ENCODE measurements around the gene GPR101. TPM values are rescaled to one million over a fixed set of nuclear protein-coding genes. Genes with fewer than 3 reads are reported as not detected.

Gene GPR101
- total RNA-seq, 1 experiment from 2014 or later, result not detected

- H3K4me3 ChIP-seq (ENCODE audit: low read depth, low read length), result no peak overlapping the region
- no peaks in the 10 kb centered on the region for H3K9me3 ChIP-seq
- H3K36me3 ChIP-seq (ENCODE audit: control insufficient read depth, insufficient read depth, low read length), result no peaks in the 10 kb centered on the region
- H3K27me3 ChIP-seq (replicated peaks; ENCODE audit: control insufficient read depth, insufficient read depth, low read length), result no peaks in the 10 kb centered on the region
- Mint-ChIP-seq H3K4me3 (ENCODE audit: unreplicated experiment) (no peak overlapping the region), H3K36me3 (ENCODE audit: insufficient read depth, unreplicated experiment) (no peaks in the 10 kb centered on the region), H3K27ac (ENCODE audit: unreplicated experiment) (no peak overlapping the region), H3K4me1 (ENCODE audit: low read depth, unreplicated experiment) (no peaks in the 10 kb centered on the region), H3K27me3 (ENCODE audit: insufficient read depth, unreplicated experiment) (peaks cover 20% of the 10 kb centered on the region), H3K9me3 (ENCODE audit: unreplicated experiment) (no peaks in the 10 kb centered on the region)
- no TSS peak for BruUV-seq (replicated peaks)
- CTCF ChIA-PET, result no interaction called here
- no peak for DNase-seq
- TF ChIP-seq, protein P1, sequence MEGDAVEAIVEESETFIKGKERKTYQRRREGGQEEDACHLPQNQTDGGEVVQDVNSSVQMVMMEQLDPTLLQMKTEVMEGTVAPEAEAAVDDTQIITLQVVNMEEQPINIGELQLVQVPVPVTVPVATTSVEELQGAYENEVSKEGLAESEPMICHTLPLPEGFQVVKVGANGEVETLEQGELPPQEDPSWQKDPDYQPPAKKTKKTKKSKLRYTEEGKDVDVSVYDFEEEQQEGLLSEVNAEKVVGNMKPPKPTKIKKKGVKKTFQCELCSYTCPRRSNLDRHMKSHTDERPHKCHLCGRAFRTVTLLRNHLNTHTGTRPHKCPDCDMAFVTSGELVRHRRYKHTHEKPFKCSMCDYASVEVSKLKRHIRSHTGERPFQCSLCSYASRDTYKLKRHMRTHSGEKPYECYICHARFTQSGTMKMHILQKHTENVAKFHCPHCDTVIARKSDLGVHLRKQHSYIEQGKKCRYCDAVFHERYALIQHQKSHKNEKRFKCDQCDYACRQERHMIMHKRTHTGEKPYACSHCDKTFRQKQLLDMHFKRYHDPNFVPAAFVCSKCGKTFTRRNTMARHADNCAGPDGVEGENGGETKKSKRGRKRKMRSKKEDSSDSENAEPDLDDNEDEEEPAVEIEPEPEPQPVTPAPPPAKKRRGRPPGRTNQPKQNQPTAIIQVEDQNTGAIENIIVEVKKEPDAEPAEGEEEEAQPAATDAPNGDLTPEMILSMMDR (IDR thresholded peaks at IDR 0.05; ENCODE audit: insufficient read depth in 1 of 2, low read depth in 1 of 2, low read length in 1 of 2, severe bottlenecking in 1 of 2, unreplicated experiment in 1 of 2), result no peak
- no peaks in the 10 kb centered on the region for H3K4me1 ChIP-seq
- intact Hi-C loops (cut with micrococcal nuclease; ENCODE audit: unreplicated experiment), result no loop called here
- POLR2A ChIA-PET, result no interaction called here
These were observed 6.5 kb upstream of the GPR101 start for GRCh38 chrX:137040113-137040794.

GRCh38 chrX:137034508-137034872 is 695 bp upstream of the GPR101 start:
- H3K27me3 ChIP-seq (replicated peaks; ENCODE audit: control insufficient read depth, insufficient read depth, low read length), result no peaks in the 10 kb centered on the region
- Mint-ChIP-seq H3K27ac (ENCODE audit: unreplicated experiment) (no peak overlapping the region), H3K9me3 (ENCODE audit: unreplicated experiment) (peaks cover 8% of the 10 kb centered on the region), H3K4me1 (ENCODE audit: low read depth, unreplicated experiment) (no peaks in the 10 kb centered on the region), H3K27me3 (ENCODE audit: insufficient read depth, unreplicated experiment) (peaks cover 24% of the 10 kb centered on the region), H3K36me3 (ENCODE audit: insufficient read depth, unreplicated experiment) (no peaks in the 10 kb centered on the region), H3K4me3 (ENCODE audit: unreplicated experiment) (no peak overlapping the region)
- ChIA-PET CTCF (no interaction called here), POLR2A (no interaction called here)
- no TSS peak for BruUV-seq (replicated peaks)
- TF ChIP-seq, protein P1 (IDR thresholded peaks at IDR 0.05; ENCODE audit: insufficient read depth in 1 of 2, low read depth in 1 of 2, low read length in 1 of 2, severe bottlenecking in 1 of 2, unreplicated experiment in 1 of 2), result no peak
- no peaks in the 10 kb centered on the region for H3K4me1 ChIP-seq
- intact Hi-C loops (cut with micrococcal nuclease; ENCODE audit: unreplicated experiment), result no loop called here
- H3K36me3 ChIP-seq (ENCODE audit: control insufficient read depth, insufficient read depth, low read length), result no peaks in the 10 kb centered on the region
- peak in 1 of 2 experiments; percentile 1 for DNase-seq
- no peak overlapping the region for H3K4me3 ChIP-seq (ENCODE audit: low read depth, low read length)
- H3K9me3 ChIP-seq, result no peaks in the 10 kb centered on the region

DNA sequence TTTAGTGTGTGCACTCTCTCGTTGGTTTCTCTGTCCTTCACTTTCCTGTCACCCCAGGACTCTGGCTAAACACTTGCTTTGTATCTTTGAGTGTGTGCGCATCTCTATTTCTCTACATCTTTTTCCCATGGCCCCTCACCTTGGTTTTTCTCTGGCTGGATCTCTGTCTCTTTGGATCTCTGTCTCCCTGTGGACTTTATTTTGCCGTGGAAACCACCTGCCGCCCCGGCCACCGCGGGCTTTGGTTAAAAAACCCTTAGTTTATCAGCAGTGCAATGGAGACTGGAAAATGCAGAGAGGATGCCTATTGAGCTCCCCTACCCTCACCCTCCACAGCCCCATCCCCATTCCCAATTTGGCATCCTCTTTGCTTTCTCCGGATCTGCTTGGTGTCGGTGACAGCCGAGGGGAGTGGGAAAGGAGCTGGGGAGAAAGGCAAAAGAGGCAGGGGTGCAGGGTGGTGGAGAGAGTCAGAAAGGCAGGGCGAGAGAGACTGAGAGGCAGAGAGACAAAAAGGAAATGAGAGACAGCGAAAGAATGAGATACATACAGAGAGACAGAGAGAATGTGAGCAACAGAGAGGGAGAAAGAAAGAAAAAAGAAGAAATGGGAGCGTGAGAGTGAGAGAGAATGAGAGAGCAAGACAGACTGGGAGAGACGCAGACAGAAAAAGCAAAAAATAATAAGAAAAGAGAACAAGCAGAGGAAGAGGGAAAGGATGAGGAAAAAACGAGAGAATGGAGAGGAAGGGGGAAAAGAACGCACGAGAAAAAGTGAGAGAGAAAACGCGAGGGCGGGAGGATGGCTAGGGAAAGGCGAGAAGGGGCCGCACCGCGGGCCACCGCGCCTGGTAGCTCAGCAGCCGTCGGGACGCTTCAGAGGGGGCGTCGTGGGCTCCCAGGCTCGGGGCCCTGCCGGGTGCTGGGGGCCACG is 688 bp downstream of the GPR101 start:
- Mint-ChIP-seq H3K27ac (ENCODE audit: unreplicated experiment) (no peak overlapping the region), H3K4me3 (ENCODE audit: unreplicated experiment) (no peak overlapping the region), H3K27me3 (ENCODE audit: insufficient read depth, unreplicated experiment) (peaks cover 19% of the 10 kb centered on the region), H3K4me1 (ENCODE audit: low read depth, unreplicated experiment) (no peaks in the 10 kb centered on the region), H3K9me3 (ENCODE audit: unreplicated experiment) (peaks cover 8% of the 10 kb centered on the region), H3K36me3 (ENCODE audit: insufficient read depth, unreplicated experiment) (no peaks in the 10 kb centered on the region)
- no peak overlapping the region for H3K4me3 ChIP-seq (ENCODE audit: low read depth, low read length)
- intact Hi-C loops (cut with micrococcal nuclease; ENCODE audit: unreplicated experiment), result no loop called here
- ChIA-PET POLR2A (no interaction called here), CTCF (no interaction called here)
- no TSS peak for BruUV-seq (replicated peaks)
- H3K27me3 ChIP-seq (replicated peaks; ENCODE audit: control insufficient read depth, insufficient read depth, low read length), result no peaks in the 10 kb centered on the region
- TF ChIP-seq, protein P1 (IDR thresholded peaks at IDR 0.05; ENCODE audit: insufficient read depth in 1 of 2, low read depth in 1 of 2, low read length in 1 of 2, severe bottlenecking in 1 of 2, unreplicated experiment in 1 of 2), result no peak
- H3K9me3 ChIP-seq, result no peaks in the 10 kb centered on the region
- H3K4me1 ChIP-seq, result no peaks in the 10 kb centered on the region
- H3K36me3 ChIP-seq (ENCODE audit: control insufficient read depth, insufficient read depth, low read length), result no peaks in the 10 kb centered on the region
- DNase-seq, result no peak

Data from Caco-2 (cell line).